H9 (cell line): ENCODE measurements around the gene RNF40. TPM values are rescaled to one million over a fixed set of nuclear protein-coding genes. Genes with fewer than 3 reads are reported as not detected.

ENCODE experiments used
- DNase-seq: peaks from one replicate; pipeline ENCODE4 v3.0.0-alpha.2; 2017
- H2AFZ ChIP-seq: one replicate; pipeline ENCODE4 v1.6.1; 2013; ENCODE audit warnings: mild to moderate bottlenecking, low read length, control low read depth, moderate library complexity
- H2AK5ac ChIP-seq: 2 replicates; pipeline ENCODE4 v1.6.1; 2013; ENCODE audit warnings: low read length, control low read depth, mixed read lengths; ENCODE audit not compliant: insufficient read length
- H2BK120ac ChIP-seq: one replicate; pipeline ENCODE4 v1.6.1; 2013; ENCODE audit warnings: low read depth, mild to moderate bottlenecking, low read length, control low read depth, inconsistent platforms; ENCODE audit not compliant: poor library complexity, severe bottlenecking
- H2BK12ac ChIP-seq: 2 replicates; pipeline ENCODE4 v1.6.1; 2013; ENCODE audit warnings: low read length, control low read depth, mixed read lengths, low read depth; ENCODE audit not compliant: insufficient read length
- H2BK15ac ChIP-seq: 2 replicates; pipeline ENCODE4 v1.6.1; 2013; ENCODE audit warnings: low read depth, low read length, control low read depth
- H2BK20ac ChIP-seq: one replicate; pipeline ENCODE4 v1.6.1; 2013; ENCODE audit warnings: low read depth, mild to moderate bottlenecking, low read length, control low read depth, inconsistent platforms; ENCODE audit not compliant: poor library complexity, severe bottlenecking
- H2BK5ac ChIP-seq: 2 replicates; pipeline ENCODE4 v1.6.1; 2013; ENCODE audit warnings: low read length, control low read depth, mixed read lengths; ENCODE audit not compliant: insufficient read length
- H3K14ac ChIP-seq: 2 replicates; pipeline ENCODE4 v1.6.1; 2013; ENCODE audit warnings: low read length, control low read depth; ENCODE audit not compliant: insufficient read depth
- H3K18ac ChIP-seq: 2 replicates; pipeline ENCODE4 v1.6.1; 2013; ENCODE audit warnings: low read depth, mild to moderate bottlenecking, mixed read lengths, low read length, control low read depth; ENCODE audit not compliant: insufficient read length
- H3K23ac ChIP-seq: 2 replicates; pipeline ENCODE4 v1.6.1; 2013; ENCODE audit warnings: low read length, control low read depth, mixed read lengths, low read depth; ENCODE audit not compliant: insufficient read length
- H3K23me2 ChIP-seq: 2 replicates; pipeline ENCODE4 v1.6.1; 2013; ENCODE audit warnings: low read depth, mild to moderate bottlenecking, mixed read lengths, low read length, control low read depth; ENCODE audit not compliant: insufficient read length, poor library complexity, severe bottlenecking
- H3K27ac ChIP-seq: 2 replicates; pipeline ENCODE4 v1.5.1; 2013; ENCODE audit warnings: low read length, control low read depth, mixed read lengths, low read depth; ENCODE audit not compliant: insufficient read length
- H3K27me3 ChIP-seq: 2 replicates; pipeline ENCODE4 v1.6.1; 2013; ENCODE audit warnings: low read length, control low read depth, inconsistent platforms; ENCODE audit not compliant: insufficient read depth
- H3K4ac ChIP-seq: 2 replicates; pipeline ENCODE4 v1.6.1; 2013; ENCODE audit warnings: low read depth, mild to moderate bottlenecking, control low read depth, inconsistent platforms, low read length, moderate library complexity
- H3K4me1 ChIP-seq: 2 replicates; pipeline ENCODE4 v1.6.1; 2013; ENCODE audit warnings: low read length, control low read depth, inconsistent platforms; ENCODE audit not compliant: insufficient read depth
- H3K4me2 ChIP-seq: 2 replicates; pipeline ENCODE4 v1.6.1; 2013; ENCODE audit warnings: low read length, control low read depth, mixed read lengths; ENCODE audit not compliant: insufficient read length, insufficient read depth
- H3K56ac ChIP-seq: 2 replicates; pipeline ENCODE4 v1.6.1; 2013; ENCODE audit warnings: low read depth, mild to moderate bottlenecking, mixed read lengths, low read length, control low read depth; ENCODE audit not compliant: insufficient read length
- H3K79me1 ChIP-seq: 2 replicates; pipeline ENCODE4 v1.6.1; 2013; ENCODE audit warnings: low read depth, mild to moderate bottlenecking, moderate library complexity, low read length, control low read depth, inconsistent platforms; ENCODE audit not compliant: insufficient read depth, poor library complexity, severe bottlenecking
- H3K79me2 ChIP-seq: 2 replicates; pipeline ENCODE4 v1.6.1; 2013; ENCODE audit warnings: low read length, control low read depth, inconsistent platforms; ENCODE audit not compliant: insufficient read depth
- H3K9ac ChIP-seq: 2 replicates; pipeline ENCODE4 v1.6.1; 2013; ENCODE audit warnings: low read length, control low read depth, mixed read lengths; ENCODE audit not compliant: insufficient read length; ENCODE audit errors: extremely low read depth
- H3K9me3 ChIP-seq: one replicate; pipeline ENCODE4 v1.6.1; 2013; ENCODE audit warnings: low read depth, low read length, inconsistent platforms; ENCODE audit not compliant: control insufficient read depth
- H3T11ph ChIP-seq: one replicate; pipeline ENCODE4 v1.6.1; 2013; ENCODE audit warnings: mild to moderate bottlenecking, low read length, control low read depth, inconsistent platforms
- H4K20me1 ChIP-seq: one replicate; pipeline ENCODE4 v1.6.1; 2013; ENCODE audit not compliant: control insufficient read depth, insufficient read length, insufficient read depth
- H4K5ac ChIP-seq: 2 replicates; pipeline ENCODE4 v1.6.1; 2013; ENCODE audit warnings: low read depth, mild to moderate bottlenecking, mixed read lengths, low read length, control low read depth; ENCODE audit not compliant: insufficient read length
- H4K8ac ChIP-seq: replicated peaks from 2 replicates; pipeline ENCODE4 v1.6.1; 2013; ENCODE audit warnings: low read length, control low read depth, mixed read lengths, low read depth; ENCODE audit not compliant: insufficient read length
- H4K91ac ChIP-seq: 2 replicates; pipeline ENCODE4 v1.6.1; 2013; ENCODE audit warnings: low read depth, mild to moderate bottlenecking, moderate library complexity, mixed read lengths, low read length, control low read depth; ENCODE audit not compliant: insufficient read length
- H3K27ac Mint-ChIP-seq, 3 experiments: 2 replicates in 2 of 3; 3 replicates in 1 of 3; pipeline ENCODE4 v1.8.0; 2020 to 2021; ENCODE audit warnings: mixed read lengths in 3 of 3, mild to moderate bottlenecking in 1 of 3, moderate library complexity in 1 of 3
- H3K27me3 Mint-ChIP-seq: 2 replicates; pipeline ENCODE4 v1.8.0; 2021; ENCODE audit warnings: low read depth, mild to moderate bottlenecking, moderate library complexity, mixed read lengths
- H3K36me3 Mint-ChIP-seq, 3 experiments: 2 replicates in 2 of 3; 3 replicates in 1 of 3; pipeline ENCODE4 v1.8.0; 2020 to 2021; ENCODE audit warnings: low read depth in 3 of 3, mixed read lengths in 3 of 3; ENCODE audit not compliant: insufficient read depth in 1 of 3
- H3K4me1 Mint-ChIP-seq, 2 experiments: 2 replicates each; pipeline ENCODE4 v1.8.0; 2020; ENCODE audit warnings: mixed read lengths in 2 of 2
- H3K4me3 Mint-ChIP-seq, 2 experiments: 2 replicates in 1 of 2; 3 replicates in 1 of 2; pipeline ENCODE4 v1.8.0; 2020 to 2021; ENCODE audit warnings: mild to moderate bottlenecking in 2 of 2, mixed read lengths in 2 of 2, moderate library complexity in 1 of 2
- H3K9me3 Mint-ChIP-seq, 2 experiments: 2 replicates in 1 of 2; 3 replicates in 1 of 2; pipeline ENCODE4 v1.8.0; 2020; ENCODE audit warnings: mild to moderate bottlenecking in 2 of 2, mixed read lengths in 2 of 2, moderate library complexity in 1 of 2
- WGBS: extraction: QIAGEN DNeasy Blood & Tissue Kit; methylation state at CpG from one replicate; pipeline ENCODE4 v1.1.7; 2013; ENCODE audit warnings: missing lambda C conversion rate, low lambda C conversion rate, mixed read lengths; ENCODE audit not compliant: insufficient read length; ENCODE audit errors: extremely low coverage; 5-methylcytosine and 5-hydroxymethylcytosine counted together
- total RNA-seq: library from RNA; stranded (reverse); gene quantifications from 2 replicates; pipeline ENCODE4 v1.2.1, GENCODE V29; 2021
- TF ChIP-seq, protein P1 (sequence below): fragments of 200-600 bp; sonication (generic); conservative IDR thresholded peaks from 3 replicates; pipeline ENCODE4 v1.8.0; 2021; ENCODE audit warnings: antibody characterized with exemption, mild to moderate bottlenecking

The RNF40 gene
- total RNA-seq, 1 experiment from 2014 or later, result 103 TPM

- peaks cover 39 to 80% (median 65%) of the 10 kb centered on the region in 3 experiments for H3K36me3 Mint-ChIP-seq
- H3K79me1 ChIP-seq, result no peaks in the 10 kb centered on the region
- no peak overlapping the region for H3K4me2 ChIP-seq
- no peak overlapping the region for H2AFZ ChIP-seq
- no peak overlapping the region for H2BK20ac ChIP-seq
- WGBS, result no CpG with 5 or more reads among the region's 14 CpGs
- H4K20me1 ChIP-seq, result no peaks in the 10 kb centered on the region
- no peak overlapping the region for H4K5ac ChIP-seq
- H3K4me1 ChIP-seq, result no peaks in the 10 kb centered on the region
- no peaks in the 10 kb centered on the region for H3K27me3 ChIP-seq
- no peak overlapping the region for H2BK5ac ChIP-seq
- DNase-seq, result no peak
- H3K9me3 ChIP-seq, result no peaks in the 10 kb centered on the region
- no peak overlapping the region for H3K27ac Mint-ChIP-seq
- no peak overlapping the region for H2AK5ac ChIP-seq
- no peaks in the 10 kb centered on the region for H3K79me2 ChIP-seq
- no peaks in the 10 kb centered on the region for H3K9me3 Mint-ChIP-seq
- H2BK12ac ChIP-seq, result no peak overlapping the region
- no peak overlapping the region for H3K23ac ChIP-seq
- no peak overlapping the region for H2BK15ac ChIP-seq
- no peak overlapping the region for H3K27ac ChIP-seq
- no peaks in the 10 kb centered on the region; the same call in 1 of the 2 replicates for H3K27me3 Mint-ChIP-seq
- no peak overlapping the region for H3K18ac ChIP-seq
- peaks cover 4% of the 10 kb centered on the region for H3K23me2 ChIP-seq
- H4K91ac ChIP-seq, result no peak overlapping the region
- no peak overlapping the region for H3K9ac ChIP-seq
- H3K4me3 Mint-ChIP-seq, result no peak overlapping the region
- H3K56ac ChIP-seq, result no peak overlapping the region
- H3T11ph ChIP-seq, result no peak overlapping the region
- no peak overlapping the region for H4K8ac ChIP-seq
- H3K14ac ChIP-seq, result no peak overlapping the region
- peaks cover 2% of the 10 kb centered on the region in 2 experiments; a peak in 3 of 4 replicates for H3K4me1 Mint-ChIP-seq
- no peak overlapping the region for H3K4ac ChIP-seq
- H2BK120ac ChIP-seq, result no peak overlapping the region
- TF ChIP-seq, protein P1, sequence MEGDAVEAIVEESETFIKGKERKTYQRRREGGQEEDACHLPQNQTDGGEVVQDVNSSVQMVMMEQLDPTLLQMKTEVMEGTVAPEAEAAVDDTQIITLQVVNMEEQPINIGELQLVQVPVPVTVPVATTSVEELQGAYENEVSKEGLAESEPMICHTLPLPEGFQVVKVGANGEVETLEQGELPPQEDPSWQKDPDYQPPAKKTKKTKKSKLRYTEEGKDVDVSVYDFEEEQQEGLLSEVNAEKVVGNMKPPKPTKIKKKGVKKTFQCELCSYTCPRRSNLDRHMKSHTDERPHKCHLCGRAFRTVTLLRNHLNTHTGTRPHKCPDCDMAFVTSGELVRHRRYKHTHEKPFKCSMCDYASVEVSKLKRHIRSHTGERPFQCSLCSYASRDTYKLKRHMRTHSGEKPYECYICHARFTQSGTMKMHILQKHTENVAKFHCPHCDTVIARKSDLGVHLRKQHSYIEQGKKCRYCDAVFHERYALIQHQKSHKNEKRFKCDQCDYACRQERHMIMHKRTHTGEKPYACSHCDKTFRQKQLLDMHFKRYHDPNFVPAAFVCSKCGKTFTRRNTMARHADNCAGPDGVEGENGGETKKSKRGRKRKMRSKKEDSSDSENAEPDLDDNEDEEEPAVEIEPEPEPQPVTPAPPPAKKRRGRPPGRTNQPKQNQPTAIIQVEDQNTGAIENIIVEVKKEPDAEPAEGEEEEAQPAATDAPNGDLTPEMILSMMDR, result no peak
Observed at GRCh38 chr16:30771726-30772125, 9.6 kb downstream of the RNF40 start.
